T-helper 1 cell (primary cell): Measurements from ENCODE around the gene MYL9.

ENCODE experiments used
- DNase-seq, 5 donors: peaks; one replicate each; pipeline ENCODE4 v3.0.0-alpha.2; 2012 to 2020

MYL9 gene

DNA sequence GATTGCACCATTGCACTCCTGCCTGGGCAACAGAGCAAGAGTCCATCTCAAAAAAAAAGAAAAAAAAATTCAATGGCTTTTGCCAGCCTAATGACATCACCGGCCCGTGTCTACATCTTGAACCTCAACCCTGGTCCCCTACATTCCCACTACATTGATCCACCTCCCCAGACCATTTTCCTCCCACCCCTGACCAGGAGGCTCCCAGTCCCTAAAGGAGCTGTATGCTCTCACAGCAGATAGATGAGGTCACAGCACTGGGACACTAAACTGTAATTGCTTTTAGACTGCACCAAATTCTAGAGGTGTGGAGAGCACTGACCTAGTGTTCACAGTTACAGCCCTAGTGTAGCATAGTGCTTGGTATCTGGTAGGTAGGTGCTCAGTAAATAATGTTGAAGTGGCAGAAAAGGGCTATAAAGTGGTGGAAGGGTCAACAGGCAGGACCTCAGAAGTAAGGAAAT, 42.7 kb downstream of the MYL9 start:
- DNase-seq = no peak

DNA sequence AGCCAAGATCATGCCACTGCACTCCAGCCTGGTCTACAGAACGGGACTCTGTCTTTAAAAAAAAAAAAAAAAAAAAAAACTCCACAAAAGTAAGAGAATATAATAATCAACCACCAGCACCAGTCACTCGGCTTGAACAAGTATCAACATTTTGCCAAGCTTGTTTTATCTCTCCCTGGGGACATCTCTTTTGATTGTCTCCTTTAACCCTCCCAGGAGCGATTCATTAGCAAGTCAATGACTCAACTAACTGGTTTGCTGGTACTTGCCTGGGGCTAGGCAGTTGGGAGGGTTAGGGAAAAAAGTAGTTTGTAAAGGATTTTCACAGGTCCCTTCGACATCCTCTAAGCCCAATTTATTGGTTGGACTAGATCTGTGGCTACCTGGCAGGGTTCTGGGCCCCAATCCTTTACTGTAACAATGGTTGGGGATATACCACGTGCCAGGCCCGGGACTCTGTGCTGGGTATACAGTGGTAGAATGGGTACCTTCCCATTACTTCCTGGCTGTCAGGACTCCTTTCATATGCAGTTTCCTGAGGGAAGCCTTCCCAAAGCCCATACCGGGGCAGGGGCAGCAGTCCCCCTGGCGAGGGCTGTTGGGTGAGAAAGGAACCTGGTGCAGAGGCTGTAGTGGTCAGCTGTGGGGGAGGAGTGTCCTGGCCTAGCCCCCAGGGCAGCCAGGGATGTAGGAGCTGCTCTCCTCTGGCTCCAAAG, 44.2 kb downstream of the MYL9 start:
- no peak for DNase-seq

- no peak for DNase-seq
Observed at GRCh38 chr20:36587388-36588070, 46.2 kb downstream of the MYL9 start.

GRCh38 chr20:36591281-36591680, 50.0 kb downstream of the MYL9 start:
- DNase-seq = no peak

GRCh38 chr20:36591854-36592641, 50.7 kb downstream of the MYL9 start:
- peak; percentile 38 to 55 (median 50) for DNase-seq

GRCh38 chr20:36593347-36593929, 52.1 kb downstream of the MYL9 start:
- no peak for DNase-seq

- DNase-seq = no peak
Observed at GRCh38 chr20:36599912-36600345, 58.6 kb downstream of the MYL9 start.
